GM12891 (cell line): Measurements from ENCODE around the gene SAXO2.
"Not testable (repeated sequence)": the region's sequence is repeated elsewhere in the genome, so short reads cannot be mapped to it uniquely, and the experiment has no call there.

ENCODE experiments used
- POLR2A ChIP-seq: IDR thresholded peaks from 2 replicates; pipeline ENCODE4 v1.6.1; 2011; ENCODE audit warnings: low read depth, low read length, control low read depth
- POLR2AphosphoS5 ChIP-seq: IDR thresholded peaks from 2 replicates; pipeline ENCODE4 v1.6.1; 2011; ENCODE audit warnings: low read depth, low read length, control low read depth
- POU2F2 ChIP-seq: IDR thresholded peaks from 2 replicates; pipeline ENCODE4 v1.6.1; 2011; ENCODE audit warnings: low read depth, mild to moderate bottlenecking, control low read depth, low read length, moderate library complexity
- SPI1 ChIP-seq: IDR thresholded peaks from 2 replicates; pipeline ENCODE4 v1.6.1; 2011; ENCODE audit warnings: low read depth, low read length, control low read depth
- TAF1 ChIP-seq: IDR thresholded peaks from 2 replicates; pipeline ENCODE4 v1.6.1; 2011; ENCODE audit warnings: low read depth, low read length, control low read depth

GRCh38 chr15:82288202-82288601 lies 25.6 kb downstream of the SAXO2 start:
- TF ChIP-seq POLR2A, TAF1, POLR2AphosphoS5, SPI1, POU2F2: not testable (repeated sequence)
